Type B pancreatic cell (in vitro differentiated cells): ENCODE data around the gene CHKB. TPM values are rescaled to one million over a fixed set of nuclear protein-coding genes. Genes with fewer than 3 reads are reported as not detected.
"Not testable (repeated sequence)": the region's sequence is repeated elsewhere in the genome, so short reads cannot be mapped to it uniquely, and the experiment has no call there.

Experiments
- DNase-seq: peaks from one replicate; pipeline ENCODE4 v3.0.0; 2021; ENCODE audit warnings: mixed read lengths; ENCODE audit not compliant: unreplicated experiment; ENCODE audit errors: extremely low spot score
- H3K27ac Mint-ChIP-seq: 2 replicates; pipeline ENCODE4 v1.8.0; 2021; ENCODE audit warnings: mild to moderate bottlenecking, mixed read lengths
- H3K27me3 Mint-ChIP-seq: 2 replicates; pipeline ENCODE4 v1.8.0; 2021; ENCODE audit warnings: mixed read lengths
- H3K36me3 Mint-ChIP-seq: 2 replicates; pipeline ENCODE4 v1.8.0; 2021; ENCODE audit warnings: mixed read lengths
- H3K4me1 Mint-ChIP-seq: one replicate; pipeline ENCODE4 v1.8.0; 2021; ENCODE audit warnings: mixed read lengths; ENCODE audit not compliant: unreplicated experiment
- H3K4me3 Mint-ChIP-seq: 2 replicates; pipeline ENCODE4 v1.8.0; 2021; ENCODE audit warnings: mild to moderate bottlenecking, mixed read lengths
- H3K9me3 Mint-ChIP-seq: 2 replicates; pipeline ENCODE4 v1.8.0; 2021; ENCODE audit warnings: mixed read lengths
- total RNA-seq: library from RNA; stranded (reverse); gene quantifications from 2 replicates; pipeline ENCODE4 v1.2.1, GENCODE V29; 2021; ENCODE audit warnings: low replicate concordance
- TF ChIP-seq, protein P1 (sequence below): fragments of 200-600 bp; sonication (generic); conservative IDR thresholded peaks from 2 replicates; pipeline ENCODE4 v1.5.0; 2021; ENCODE audit warnings: antibody characterized with exemption, mild to moderate bottlenecking

Gene CHKB
- total RNA-seq, 1 donor from 2014 or later = 96.9 TPM

- TF ChIP-seq, protein P1, sequence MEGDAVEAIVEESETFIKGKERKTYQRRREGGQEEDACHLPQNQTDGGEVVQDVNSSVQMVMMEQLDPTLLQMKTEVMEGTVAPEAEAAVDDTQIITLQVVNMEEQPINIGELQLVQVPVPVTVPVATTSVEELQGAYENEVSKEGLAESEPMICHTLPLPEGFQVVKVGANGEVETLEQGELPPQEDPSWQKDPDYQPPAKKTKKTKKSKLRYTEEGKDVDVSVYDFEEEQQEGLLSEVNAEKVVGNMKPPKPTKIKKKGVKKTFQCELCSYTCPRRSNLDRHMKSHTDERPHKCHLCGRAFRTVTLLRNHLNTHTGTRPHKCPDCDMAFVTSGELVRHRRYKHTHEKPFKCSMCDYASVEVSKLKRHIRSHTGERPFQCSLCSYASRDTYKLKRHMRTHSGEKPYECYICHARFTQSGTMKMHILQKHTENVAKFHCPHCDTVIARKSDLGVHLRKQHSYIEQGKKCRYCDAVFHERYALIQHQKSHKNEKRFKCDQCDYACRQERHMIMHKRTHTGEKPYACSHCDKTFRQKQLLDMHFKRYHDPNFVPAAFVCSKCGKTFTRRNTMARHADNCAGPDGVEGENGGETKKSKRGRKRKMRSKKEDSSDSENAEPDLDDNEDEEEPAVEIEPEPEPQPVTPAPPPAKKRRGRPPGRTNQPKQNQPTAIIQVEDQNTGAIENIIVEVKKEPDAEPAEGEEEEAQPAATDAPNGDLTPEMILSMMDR = no peak
- Mint-ChIP-seq H3K9me3 (no peaks in the 10 kb centered on the region), H3K27ac (no peak overlapping the region), H3K27me3 (peaks cover 3% of the 10 kb centered on the region), H3K36me3 (no peaks in the 10 kb centered on the region), H3K4me1 (peaks cover 23% of the 10 kb centered on the region), H3K4me3 (no peak overlapping the region)
- no peak for DNase-seq
Observed at GRCh38 chr22:50622723-50623327, 40.2 kb upstream of the CHKB start.

DNA sequence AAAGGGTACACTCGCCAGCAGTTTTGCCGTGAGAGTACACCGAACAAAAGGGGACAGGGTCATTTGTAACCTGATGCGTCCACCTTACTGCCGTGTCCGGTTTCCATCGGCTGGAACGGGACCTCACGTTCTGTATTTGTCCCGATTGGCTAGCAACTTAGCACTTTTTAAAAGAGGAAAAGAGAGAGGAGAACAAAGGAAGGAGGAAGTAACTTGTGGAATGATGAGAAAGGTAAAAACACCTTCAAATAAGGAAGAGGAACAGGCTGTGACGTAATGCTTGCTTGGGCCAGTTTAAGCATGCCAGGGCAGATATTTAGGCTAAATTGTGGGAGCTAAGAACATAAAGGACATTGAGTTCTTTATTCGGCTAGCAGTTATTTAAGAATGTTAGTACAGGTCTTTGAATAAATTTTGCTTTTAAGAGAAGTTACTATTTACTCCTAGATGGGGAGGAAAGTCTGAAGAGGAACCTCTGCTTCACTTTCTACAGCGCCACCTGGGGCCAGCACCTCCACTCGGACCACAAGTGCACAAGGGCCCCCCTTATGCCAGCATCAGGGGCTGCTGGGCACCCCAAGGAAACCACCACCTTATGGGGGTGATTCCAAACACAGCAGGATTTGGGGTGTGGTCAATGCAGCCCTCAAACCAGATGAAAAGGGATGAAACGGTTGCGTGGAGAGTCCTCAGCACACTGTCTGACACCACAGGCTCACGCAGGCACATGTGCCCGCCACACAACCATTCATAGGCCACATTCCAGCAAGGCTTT lies 39.5 kb upstream of the CHKB start:
- TF ChIP-seq, protein P1 = no peak
- no peak for DNase-seq
- H3K36me3 Mint-ChIP-seq = no peaks in the 10 kb centered on the region
- H3K4me1 Mint-ChIP-seq = peaks cover 23% of the 10 kb centered on the region
- peak overlapping the region; percentile 48 for H3K27ac Mint-ChIP-seq
- H3K27me3 Mint-ChIP-seq = peaks cover 6% of the 10 kb centered on the region
- H3K4me3 Mint-ChIP-seq = peak overlapping the region; percentile 70
- no peaks in the 10 kb centered on the region for H3K9me3 Mint-ChIP-seq

GRCh38 chr22:50621356-50621880 lies 38.8 kb upstream of the CHKB start:
- Mint-ChIP-seq H3K4me3 (peak overlapping the region; percentile 72), H3K27ac (peak overlapping the region; percentile 48), H3K4me1 (peaks cover 20% of the 10 kb centered on the region), H3K9me3 (no peaks in the 10 kb centered on the region), H3K27me3 (peaks cover 6% of the 10 kb centered on the region), H3K36me3 (no peaks in the 10 kb centered on the region)
- TF ChIP-seq, protein P1 = no peak
- DNase-seq = no peak

GRCh38 chr22:50620593-50621355 lies 38.1 kb upstream of the CHKB start:
- TF ChIP-seq, protein P1 = peak; percentile 89
- H3K27ac Mint-ChIP-seq = peak overlapping the region; percentile 42
- no peaks in the 10 kb centered on the region for H3K9me3 Mint-ChIP-seq
- peak; percentile 88 for DNase-seq
- peak overlapping the region; percentile 72 for H3K4me3 Mint-ChIP-seq
- peaks cover 6% of the 10 kb centered on the region for H3K27me3 Mint-ChIP-seq
- H3K4me1 Mint-ChIP-seq = peaks cover 19% of the 10 kb centered on the region
- H3K36me3 Mint-ChIP-seq = no peaks in the 10 kb centered on the region

- H3K4me1 Mint-ChIP-seq, DNase-seq, H3K4me3 Mint-ChIP-seq, H3K27ac Mint-ChIP-seq, H3K36me3 Mint-ChIP-seq, H3K9me3 Mint-ChIP-seq: not testable (repeated sequence)
- H3K27me3 Mint-ChIP-seq = peaks cover 13% of the 10 kb centered on the region
Observed at GRCh38 chr22:50614296-50614695, 31.6 kb upstream of the CHKB start.
